NCI-H2196 (cell line): ENCODE data around the gene KIF26B.
A peak's percentile ranks its signal among the peaks of the same experiment; 100 is the strongest.

ENCODE experiments used
- DNase-seq: peaks from one replicate; lab custom pipeline; 2025; ENCODE audit not compliant: unreplicated experiment; lab: John Stamatoyannopoulos, UW

KIF26B gene

DNA sequence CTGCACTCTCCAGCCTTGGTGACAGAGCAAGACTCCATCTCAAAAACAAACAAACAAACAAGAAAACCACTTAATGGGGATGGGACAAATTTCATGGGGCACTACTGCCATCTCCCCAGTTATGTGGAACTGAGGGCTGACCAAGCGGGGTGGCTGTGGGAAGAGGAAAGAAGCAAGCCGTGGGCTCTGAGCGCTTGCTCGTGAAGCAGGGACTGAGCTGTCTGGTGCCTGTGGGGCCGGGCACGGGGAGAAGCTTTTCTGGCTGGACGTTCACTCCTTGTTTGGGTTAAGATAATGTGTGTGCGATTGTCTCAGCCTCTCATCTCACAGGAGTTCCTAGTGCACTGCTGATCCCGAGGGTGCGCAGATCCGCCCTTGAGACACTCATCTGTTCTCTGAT lies 22.0 kb upstream of the KIF26B start:
- no peak for DNase-seq

DNA sequence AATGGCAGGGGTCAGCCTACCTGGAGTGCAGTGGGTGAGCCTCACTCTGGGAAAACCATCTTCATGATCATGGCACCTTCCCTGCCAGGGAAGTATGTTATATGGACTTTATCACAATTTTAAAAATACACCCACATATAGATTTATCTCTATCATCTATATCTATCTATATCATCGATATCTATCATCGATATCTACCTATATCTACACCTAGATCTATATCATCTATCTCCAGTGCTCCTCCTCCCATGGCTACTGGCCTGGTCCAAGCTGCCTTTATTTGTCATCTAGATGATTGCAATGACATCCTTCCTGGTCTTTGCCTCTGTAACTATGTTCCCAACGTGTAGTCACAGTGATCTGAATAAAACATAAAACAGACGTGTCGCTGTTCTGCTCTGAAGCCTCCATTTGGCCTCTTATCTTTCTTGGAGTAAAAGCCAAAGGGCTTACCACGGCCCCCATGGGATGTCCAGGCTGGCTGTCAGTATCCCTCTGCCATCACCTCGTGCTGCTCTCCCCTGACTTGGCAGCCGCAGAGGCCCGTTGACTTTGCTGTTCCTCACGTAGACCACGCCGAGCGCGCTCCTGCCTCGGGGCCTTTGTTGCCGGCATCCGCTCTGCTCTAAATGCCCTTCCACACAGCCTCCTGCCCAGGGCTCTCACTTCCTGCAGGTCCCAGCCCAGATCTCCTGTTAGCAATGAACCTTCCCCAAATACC lies 20.6 kb upstream of the KIF26B start:
- no peak for DNase-seq

DNA sequence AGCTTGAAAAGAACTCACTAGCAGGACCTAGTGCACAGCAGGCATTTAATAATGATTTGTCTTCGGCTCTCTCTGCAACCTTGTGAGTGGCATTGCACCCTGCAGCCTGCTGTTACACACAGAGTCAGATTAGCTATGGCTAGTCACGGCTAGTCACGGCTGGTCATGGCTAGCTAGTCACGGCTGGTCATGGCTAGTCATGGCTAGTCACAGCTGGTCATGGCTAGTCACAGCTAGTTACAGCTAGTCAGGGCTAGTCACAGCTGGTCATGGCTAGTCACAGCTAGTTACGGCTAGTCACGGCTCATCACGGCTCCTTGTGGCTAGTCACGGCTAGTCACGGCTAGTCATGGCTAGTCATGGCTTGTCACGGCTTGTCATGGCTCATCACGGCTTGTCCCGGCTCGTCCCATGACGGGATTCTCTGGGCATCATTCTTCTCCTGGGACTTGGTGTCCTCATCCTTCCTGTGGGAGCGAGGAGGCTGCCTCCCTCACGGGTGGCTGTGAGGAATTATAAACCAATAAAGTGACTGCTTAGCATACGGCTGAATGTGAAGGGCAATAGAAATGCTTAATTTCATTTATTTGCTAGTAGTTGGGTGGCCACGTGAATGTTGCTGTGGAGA lies 12.5 kb upstream of the KIF26B start:
- DNase-seq: no peak

DNA sequence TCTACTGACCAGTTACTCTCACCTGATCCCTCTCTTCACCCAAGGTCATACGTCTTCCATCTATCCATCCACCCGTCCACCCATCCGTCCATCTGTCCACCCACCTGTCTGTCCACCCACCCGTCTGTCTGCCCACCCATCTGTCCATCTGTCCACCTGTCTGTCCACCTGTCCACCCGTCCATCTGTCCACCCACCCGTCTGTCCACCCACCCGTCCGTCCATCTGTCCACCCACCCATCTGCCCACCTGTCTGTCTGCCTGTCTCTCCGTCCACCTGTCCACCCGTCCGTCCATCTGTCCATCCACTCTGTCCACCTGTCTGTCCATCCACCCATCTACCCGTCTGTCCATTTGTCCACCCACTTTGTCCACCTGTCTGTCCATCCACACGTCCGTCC lies 11.8 kb upstream of the KIF26B start:
- no peak for DNase-seq

DNA sequence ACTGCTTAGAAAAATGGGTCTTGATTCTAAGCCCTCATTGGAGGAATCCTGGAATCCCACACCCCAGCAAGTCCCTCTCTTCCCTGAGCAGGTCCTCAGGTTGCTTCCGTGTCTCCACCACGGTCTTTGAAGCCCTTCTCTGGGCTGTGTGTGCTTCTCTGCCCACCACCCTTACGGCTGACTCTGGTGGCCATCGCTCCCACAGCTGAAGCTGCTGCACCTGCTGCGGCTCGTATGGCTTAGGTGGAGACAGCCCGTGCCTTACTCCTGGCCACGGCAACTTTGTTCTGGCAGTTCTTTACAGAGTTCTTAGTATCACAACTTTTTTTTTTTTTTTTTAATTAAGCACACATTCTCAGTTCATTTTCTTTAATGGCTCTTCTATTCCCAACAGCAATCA lies 10.9 kb upstream of the KIF26B start:
- DNase-seq: no peak

DNA sequence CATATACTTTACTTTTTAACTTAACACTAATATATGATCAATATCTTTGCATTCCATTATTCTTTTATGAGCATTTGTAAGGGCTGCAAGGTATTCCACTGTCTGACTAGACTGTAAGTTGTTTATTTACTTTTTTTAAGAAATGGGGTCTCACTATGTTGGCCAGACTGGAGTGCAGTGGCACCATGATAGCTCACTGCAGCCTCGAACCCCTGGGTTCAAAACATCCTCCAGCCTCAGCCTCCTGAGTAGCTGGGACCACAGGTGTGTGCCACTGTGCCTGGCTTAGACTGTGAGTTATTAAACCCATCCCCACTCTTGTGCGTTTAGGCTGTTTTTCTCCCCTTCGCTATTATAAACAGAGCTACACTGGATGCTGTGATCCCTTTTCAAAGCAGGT lies 6.7 kb upstream of the KIF26B start:
- DNase-seq: no peak

DNA sequence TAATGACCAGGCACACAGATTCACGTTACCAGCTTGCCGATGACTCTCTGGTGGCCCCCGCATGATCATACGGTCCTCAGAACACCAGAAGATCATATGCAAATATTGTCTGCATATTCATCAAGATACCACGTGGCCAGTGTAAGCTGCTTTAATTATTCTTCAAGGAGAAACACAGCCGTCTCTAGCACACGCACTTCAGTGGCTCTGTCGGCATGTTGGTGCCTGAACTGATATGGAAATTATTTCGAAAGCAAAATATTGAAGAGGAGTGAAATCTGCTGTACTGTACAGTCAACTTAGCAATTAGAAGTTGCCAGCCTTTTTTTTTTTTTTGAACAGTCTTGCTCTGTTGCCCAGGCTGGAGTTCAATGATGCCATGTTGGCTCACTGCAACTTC lies 5.9 kb upstream of the KIF26B start:
- no peak for DNase-seq

DNA sequence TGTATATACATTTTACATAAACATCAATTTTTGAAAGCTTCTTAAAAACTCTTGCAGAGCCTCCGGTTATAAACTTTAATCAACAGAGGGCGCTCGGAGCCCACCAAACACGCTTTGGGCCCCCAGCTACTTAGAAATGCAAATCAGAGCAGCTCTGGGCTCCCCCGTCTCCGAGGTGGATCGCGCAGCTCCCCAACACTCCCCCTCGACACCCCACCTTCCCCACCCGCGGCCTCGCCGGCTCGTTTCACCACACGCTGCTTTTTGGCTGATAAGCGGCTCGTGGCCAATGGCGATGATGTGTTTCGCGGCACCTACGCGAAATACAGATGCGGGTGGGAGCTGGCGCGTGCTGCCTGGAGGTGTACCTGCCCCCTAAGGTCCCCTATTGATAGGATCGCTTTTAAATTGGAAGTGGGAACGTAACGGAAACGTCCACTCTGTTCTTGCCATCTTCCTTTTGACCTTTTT lies 1.7 kb upstream of the KIF26B start:
- peak; percentile 43 for DNase-seq

DNA sequence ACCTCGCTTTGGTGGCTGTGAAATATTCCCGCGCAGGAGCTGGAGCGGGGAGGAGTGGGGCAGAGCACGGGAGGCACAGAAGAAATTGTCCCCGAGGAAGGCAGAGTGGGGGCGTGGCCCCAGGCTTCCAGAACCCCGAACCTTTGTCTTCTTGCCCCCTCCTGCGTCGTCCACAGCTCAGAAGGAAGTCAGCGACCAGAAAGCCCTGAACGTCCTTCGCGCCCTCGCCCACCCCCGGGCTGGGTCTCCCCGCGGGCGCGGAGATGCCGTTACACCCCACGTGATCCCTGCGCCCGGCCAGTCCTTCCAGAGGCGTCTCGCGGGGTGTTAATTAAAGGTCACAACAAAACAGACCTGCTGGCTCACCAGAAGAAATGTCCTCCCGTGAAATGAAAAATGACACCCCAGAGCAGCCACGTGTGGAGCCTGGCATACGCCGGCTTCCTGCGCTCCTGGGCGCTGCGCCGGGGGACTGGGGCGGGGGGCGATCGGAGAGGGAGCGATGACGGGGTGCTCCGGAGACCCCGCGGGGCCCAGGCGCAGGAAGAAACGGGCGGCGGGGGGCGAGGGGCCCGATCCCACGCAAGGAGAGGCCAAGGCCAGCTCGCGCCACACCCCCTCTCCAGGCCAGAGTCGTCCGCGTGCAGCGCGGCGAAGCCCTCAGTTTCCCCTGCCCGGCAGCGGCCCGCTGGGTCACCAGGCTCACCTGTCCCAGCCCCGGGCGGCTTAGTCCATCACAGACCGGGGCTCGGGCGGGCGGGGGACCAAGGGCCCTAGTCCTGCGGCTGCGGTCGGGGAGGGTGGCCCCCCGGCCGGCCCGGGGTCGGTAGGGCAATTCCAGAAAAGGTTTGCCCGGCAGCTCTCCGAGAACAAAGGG lies 995 bp upstream of the KIF26B start:
- DNase-seq: no peak

DNA sequence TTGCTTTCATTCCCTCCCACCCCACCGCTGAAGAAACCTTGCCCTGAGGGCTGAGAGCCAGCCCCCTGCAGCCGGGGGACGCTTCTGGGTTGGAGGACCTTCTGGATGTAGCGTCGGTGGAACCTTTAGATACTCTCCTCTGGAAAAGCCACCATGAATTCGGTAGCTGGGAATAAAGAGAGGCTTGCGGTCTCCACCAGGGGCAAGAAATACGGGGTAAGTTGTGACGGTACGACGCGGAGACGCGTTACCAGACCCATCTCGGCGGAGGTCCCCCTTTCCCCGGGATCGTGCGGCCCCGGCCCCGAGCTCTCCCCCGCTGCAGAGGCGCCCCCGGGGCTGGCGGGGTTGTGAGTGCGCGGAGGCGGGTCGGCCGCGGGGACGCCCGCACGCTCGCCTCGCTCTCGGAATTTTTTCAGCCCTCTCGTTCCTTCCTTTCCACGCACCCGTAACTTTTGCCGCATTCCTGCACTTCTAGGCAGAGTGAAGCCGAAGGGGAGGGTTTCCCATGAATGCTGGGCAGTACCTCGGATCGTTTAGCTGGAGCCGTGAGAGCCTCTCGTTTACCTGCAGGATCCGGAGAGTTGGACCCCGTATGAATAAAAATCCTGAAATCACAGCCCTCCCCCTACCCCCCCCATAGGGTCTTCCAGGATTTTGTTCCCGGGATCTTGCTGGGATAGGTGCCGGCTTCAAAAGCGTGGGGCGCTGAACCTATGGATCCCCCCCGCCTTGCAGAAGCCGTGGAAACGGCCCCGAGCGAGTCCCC lies 671 bp downstream of the KIF26B start:
- DNase-seq: no peak

DNA sequence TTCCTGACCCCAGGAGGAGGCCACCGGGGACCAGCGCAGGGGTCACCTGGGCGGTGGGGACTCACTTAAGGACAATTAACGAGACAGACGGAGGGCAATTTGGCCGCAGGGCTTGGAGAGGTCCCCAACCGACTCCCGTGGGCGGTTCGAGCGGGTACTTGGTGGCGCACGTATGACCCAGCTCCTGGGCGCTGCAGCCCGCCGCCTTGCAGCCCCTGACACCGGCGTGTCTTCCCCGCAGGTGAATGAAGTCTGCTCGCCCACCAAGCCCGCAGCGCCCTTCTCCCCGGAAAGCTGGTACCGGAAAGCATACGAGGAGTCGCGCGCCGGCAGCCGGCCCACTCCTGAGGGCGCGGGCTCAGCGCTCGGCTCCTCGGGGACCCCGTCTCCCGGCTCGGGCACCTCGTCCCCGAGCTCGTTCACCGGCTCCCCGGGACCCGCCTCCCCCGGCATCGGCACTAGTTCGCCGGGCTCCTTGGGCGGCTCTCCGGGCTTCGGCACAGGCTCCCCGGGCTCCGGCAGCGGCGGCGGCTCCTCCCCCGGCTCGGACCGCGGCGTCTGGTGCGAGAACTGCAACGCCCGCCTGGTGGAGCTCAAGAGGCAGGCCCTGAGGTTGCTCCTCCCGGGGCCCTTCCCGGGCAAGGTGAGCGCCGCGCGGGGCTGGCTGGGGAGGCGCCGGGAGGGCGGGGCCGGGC lies 1.4 kb downstream of the KIF26B start:
- DNase-seq: peak; percentile 67

DNA sequence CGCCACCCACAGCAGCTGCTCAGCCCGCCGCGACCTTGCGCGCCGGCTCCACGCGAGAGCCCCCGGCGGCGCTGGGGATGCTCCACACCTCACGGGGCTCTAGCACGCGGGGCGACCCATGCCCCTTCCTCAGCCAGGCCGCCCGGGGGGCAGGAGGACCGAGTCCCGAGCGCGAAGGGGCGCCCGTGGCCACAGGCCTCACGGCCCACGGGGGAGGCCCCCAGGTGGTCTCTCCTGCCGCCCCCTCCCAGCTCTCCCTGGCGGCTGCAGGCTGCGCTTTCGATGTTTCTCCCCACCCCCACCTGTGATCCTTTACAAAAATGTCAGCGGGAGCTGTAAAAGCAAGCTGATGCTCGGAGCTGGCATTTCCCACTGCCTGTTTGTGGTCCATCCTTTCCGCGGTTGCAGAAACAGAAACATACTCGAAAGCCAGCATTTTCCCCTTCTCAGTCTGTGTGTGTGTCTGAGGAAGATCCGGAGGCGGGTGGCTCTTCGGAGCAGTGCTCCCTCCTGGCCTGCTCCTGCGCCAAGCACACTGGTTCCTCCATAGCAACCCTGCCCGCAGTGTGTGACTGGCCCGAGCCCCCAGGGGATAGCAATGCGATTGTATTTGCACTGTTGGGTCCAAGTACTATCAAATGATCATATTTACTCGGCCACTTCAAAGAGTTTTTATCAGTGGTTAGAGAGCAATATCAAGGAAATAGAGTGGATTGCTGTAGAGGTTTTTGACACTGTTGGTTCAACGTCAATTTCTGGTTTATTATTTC lies 2.1 kb downstream of the KIF26B start:
- DNase-seq: peak; percentile 26

DNA sequence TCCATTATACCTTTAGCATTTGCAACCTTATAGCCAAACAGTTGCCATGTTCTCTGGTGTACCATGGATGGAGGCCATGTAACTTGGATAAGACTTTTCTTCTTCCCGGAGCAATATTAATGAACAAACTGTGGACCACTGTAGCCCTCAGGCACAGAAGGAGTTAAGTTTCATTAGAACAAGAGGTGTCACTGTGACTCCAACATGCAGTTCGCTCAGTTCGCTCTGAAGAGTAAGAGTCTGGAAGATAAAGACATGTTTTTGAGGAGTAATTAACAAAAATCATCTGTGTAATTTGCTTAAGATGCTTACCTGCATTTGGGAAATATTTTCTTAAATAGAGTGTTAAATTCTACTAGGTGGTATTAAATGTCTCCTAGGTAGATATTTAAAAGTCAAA lies 4.1 kb downstream of the KIF26B start:
- no peak for DNase-seq

DNA sequence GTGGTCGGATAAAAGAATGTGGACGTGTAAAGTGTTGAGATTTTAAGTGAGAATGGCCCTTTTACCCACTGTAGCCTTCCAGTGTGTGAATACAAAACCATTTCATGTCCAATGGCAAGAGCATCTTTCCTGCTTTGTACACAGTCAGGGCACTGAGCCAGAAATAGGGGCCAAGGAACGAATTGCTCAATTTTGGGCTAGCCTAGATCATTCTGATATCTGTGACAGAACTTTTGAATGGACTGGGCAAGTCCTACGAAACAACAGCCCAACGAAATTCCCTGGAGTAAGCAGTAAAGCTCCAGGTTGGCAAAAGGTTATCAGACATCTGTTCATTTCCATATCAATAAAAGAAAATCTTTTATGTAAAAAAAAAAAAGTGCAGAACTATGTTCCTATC lies 5.5 kb downstream of the KIF26B start:
- no peak for DNase-seq

DNA sequence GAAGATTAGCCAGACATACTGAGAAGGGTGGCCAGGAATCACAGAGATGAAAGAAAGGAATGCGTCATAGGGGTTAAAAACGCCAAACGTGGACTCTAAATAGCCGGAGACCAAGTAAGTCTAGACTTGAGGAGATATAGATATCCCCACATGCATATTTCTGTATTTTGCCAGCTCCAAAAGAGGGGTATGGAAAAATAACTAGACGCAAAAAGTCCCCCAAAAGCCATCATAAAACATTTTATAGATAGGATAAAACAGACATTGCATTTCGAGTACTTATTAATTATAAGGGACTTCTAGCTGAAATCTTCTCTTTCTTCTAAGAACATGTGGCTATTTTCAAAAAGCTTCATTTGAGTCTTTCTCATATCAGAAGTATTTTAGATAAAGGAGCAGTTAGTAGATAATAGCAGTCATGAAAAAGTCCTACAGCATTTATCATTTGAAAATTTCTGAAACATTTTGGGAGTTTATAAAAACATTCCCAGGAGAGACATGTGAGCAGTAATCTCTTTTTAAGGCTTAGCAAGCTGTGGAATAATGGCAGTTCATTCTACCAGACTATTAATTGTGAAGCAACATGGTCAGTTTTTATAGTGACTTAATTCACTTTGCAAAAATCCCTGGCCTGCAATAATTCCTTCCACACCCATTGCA lies 6.1 kb downstream of the KIF26B start:
- no peak for DNase-seq

DNA sequence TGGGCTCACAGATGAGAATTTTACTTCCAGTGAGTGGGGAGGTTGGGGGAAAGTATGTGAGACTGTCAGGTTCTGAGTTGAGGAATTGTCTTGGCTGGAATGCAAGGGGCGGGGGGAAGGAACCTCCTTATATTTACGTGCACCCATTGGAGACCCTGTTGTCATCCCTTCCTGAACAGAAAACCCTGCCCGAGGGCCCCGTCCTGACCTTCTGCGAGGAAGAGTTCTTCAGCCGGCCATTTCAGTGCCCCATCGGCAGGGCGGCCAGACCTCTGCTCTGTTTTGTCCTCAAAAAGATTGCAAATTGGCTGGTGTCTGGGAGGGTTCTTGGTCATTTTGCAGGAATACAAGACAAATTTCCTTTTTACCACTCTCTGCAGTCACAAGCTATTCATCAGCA lies 7.1 kb downstream of the KIF26B start:
- DNase-seq: no peak

DNA sequence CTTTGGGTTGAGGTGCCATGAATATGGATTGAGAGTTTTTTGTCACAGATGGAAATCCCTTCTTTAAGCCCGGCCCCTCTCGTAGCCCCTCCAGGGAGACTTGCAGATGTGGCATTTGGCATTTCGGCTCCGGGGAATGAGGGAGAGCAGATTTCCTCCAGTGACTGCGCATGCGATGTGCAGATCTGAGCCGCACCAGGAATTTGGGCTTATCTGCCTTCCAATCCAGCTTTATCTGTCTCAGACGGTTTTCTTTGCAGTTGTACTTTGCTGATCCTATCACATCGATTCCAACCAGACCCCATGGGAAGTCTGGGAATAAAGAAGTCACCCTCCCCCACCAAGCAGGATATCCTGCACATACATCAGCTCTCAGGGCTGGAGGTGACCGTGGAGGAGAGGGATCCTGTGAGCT lies 11.7 kb downstream of the KIF26B start:
- DNase-seq: no peak

DNA sequence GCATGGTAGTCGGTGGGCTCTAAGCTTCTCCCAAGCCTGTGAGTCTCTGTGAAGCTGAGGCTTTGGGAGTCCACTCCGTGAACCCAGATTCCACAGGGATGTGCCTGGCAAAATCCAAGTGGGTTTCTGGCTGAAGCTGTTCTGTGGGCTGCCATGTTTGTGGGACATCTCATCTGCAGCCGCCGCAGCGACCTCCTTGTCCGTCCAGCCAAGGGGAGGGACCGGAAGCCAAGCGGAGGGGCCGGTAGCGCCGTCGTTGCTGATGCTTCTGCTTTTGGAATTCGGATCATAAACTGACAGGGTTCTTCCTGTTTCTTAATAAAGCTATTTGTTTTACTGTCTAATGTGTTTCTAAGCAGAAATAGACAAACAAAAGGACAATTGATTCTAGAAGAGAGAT lies 13.3 kb downstream of the KIF26B start:
- no peak for DNase-seq

DNA sequence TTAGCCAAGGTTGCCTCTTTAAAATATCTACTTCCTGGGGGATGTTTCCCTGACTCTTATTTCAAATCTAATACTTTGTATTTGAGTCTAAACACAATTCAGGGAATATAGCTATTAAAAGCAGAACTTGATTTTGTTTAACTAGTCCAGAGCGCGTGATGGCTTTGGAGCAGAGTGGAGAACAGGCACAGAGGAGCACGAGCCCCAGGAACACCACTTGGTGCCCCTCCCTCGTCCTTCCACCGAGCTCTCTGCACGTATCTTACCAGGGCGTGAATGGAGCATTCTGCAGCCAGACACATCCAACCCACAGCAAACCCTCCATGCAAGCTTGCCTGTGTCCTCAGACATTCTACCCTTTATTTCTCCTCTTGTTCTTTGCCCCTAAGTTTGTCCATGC lies 14.1 kb downstream of the KIF26B start:
- no peak for DNase-seq
